ENCODE data around the gene AMY1C. TPM values are rescaled to one million over a fixed set of nuclear protein-coding genes. Genes with fewer than 3 reads are reported as not detected.
"Not testable (repeated sequence)": the region's sequence is repeated elsewhere in the genome, so short reads cannot be mapped to it uniquely, and the experiment has no call there.

AMY1C gene
- total RNA-seq (not detected), total RNA-seq (0 to 0.07 (median 0) reads per million in 29 experiments)
- not detected for total RNA-seq (2013)

GRCh38 chr1:103749598-103749997, at the start of gene AMY1C:
Gene AMY1C (plus strand): TSS chr1:103749898. CDS start chr1:103750470, 572 bp downstream.
- DNase-seq; ATAC-seq (replicated peaks in 1 of 4); H3K27ac Mint-ChIP-seq; H3K9me3 Mint-ChIP-seq; H3K4me1 ChIP-seq (ENCODE audit: control insufficient read depth in 1 of 2, extremely low read depth in 1 of 2, insufficient read depth in 2 of 2, low read length in 2 of 2); POLR2A ChIA-PET; H3K27ac ChIP-seq (ENCODE audit: low read length); H3K36me3 Mint-ChIP-seq; CTCF ChIA-PET; H3K9me3 ChIP-seq; H3K4me1 Mint-ChIP-seq; H3K27me3 Mint-ChIP-seq; H3K36me3 ChIP-seq (ENCODE audit: control insufficient read depth in 2 of 2, extremely low read depth in 1 of 2, insufficient read depth in 1 of 2, low read length in 1 of 2); H3K27me3 ChIP-seq (replicated peaks in 1 of 2; ENCODE audit: control insufficient read depth in 2 of 2, extremely low read depth in 1 of 2, insufficient read depth in 2 of 2, low read length in 1 of 2); H3K4me3 Mint-ChIP-seq; H3K4me3 ChIP-seq (ENCODE audit: control insufficient read depth in 1 of 2, extremely low read depth in 1 of 2, low read length in 1 of 2): not testable (repeated sequence)
- no CpG with 5 or more reads among the region's 5 CpGs for WGBS (ENCODE audit: insufficient coverage)

- ATAC-seq (replicated peaks in 1 of 4); H3K9me3 Mint-ChIP-seq; CTCF ChIA-PET; H3K36me3 Mint-ChIP-seq; POLR2A ChIA-PET; H3K27ac ChIP-seq (ENCODE audit: low read length); H3K36me3 ChIP-seq (ENCODE audit: control insufficient read depth in 2 of 2, extremely low read depth in 1 of 2, insufficient read depth in 1 of 2, low read length in 1 of 2); DNase-seq; H3K27me3 ChIP-seq (replicated peaks in 1 of 2; ENCODE audit: control insufficient read depth in 2 of 2, extremely low read depth in 1 of 2, insufficient read depth in 2 of 2, low read length in 1 of 2); H3K27ac Mint-ChIP-seq; H3K4me3 ChIP-seq (ENCODE audit: control insufficient read depth in 1 of 2, extremely low read depth in 1 of 2, low read length in 1 of 2); H3K4me1 ChIP-seq (ENCODE audit: control insufficient read depth in 1 of 2, extremely low read depth in 1 of 2, insufficient read depth in 2 of 2, low read length in 2 of 2); H3K4me3 Mint-ChIP-seq; H3K9me3 ChIP-seq; H3K4me1 Mint-ChIP-seq; H3K27me3 Mint-ChIP-seq: not testable (repeated sequence)
- WGBS (ENCODE audit: insufficient coverage), result no CpG with 5 or more reads among the region's 4 CpGs
These were observed 49.0 kb upstream of the AMY1C start for GRCh38 chr1:103700669-103701068.

- H3K4me1 ChIP-seq (ENCODE audit: control insufficient read depth in 1 of 2, extremely low read depth in 1 of 2, insufficient read depth in 2 of 2, low read length in 2 of 2); H3K9me3 ChIP-seq; DNase-seq; H3K9me3 Mint-ChIP-seq; POLR2A ChIA-PET; H3K4me1 Mint-ChIP-seq; H3K4me3 ChIP-seq (ENCODE audit: control insufficient read depth in 1 of 2, extremely low read depth in 1 of 2, low read length in 1 of 2); H3K27me3 Mint-ChIP-seq; H3K27me3 ChIP-seq (replicated peaks in 1 of 2; ENCODE audit: control insufficient read depth in 2 of 2, extremely low read depth in 1 of 2, insufficient read depth in 2 of 2, low read length in 1 of 2); H3K36me3 Mint-ChIP-seq; H3K27ac Mint-ChIP-seq; ATAC-seq (replicated peaks in 1 of 4); H3K4me3 Mint-ChIP-seq; CTCF ChIA-PET; H3K27ac ChIP-seq (ENCODE audit: low read length); H3K36me3 ChIP-seq (ENCODE audit: control insufficient read depth in 2 of 2, extremely low read depth in 1 of 2, insufficient read depth in 1 of 2, low read length in 1 of 2): not testable (repeated sequence)
- no CpG with 5 or more reads among the region's 4 CpGs for WGBS (ENCODE audit: insufficient coverage)
These were observed 48.4 kb upstream of the AMY1C start for GRCh38 chr1:103701256-103701655.

GRCh38 chr1:103707670-103708069, 42.0 kb upstream of the AMY1C start:
- H3K9me3 Mint-ChIP-seq; H3K27ac ChIP-seq (ENCODE audit: low read length); H3K9me3 ChIP-seq; DNase-seq; ATAC-seq (replicated peaks in 1 of 4); H3K4me3 ChIP-seq (ENCODE audit: control insufficient read depth in 1 of 2, extremely low read depth in 1 of 2, low read length in 1 of 2); H3K27ac Mint-ChIP-seq; H3K4me1 Mint-ChIP-seq; POLR2A ChIA-PET; H3K36me3 ChIP-seq (ENCODE audit: control insufficient read depth in 2 of 2, extremely low read depth in 1 of 2, insufficient read depth in 1 of 2, low read length in 1 of 2); H3K27me3 Mint-ChIP-seq; H3K4me1 ChIP-seq (ENCODE audit: control insufficient read depth in 1 of 2, extremely low read depth in 1 of 2, insufficient read depth in 2 of 2, low read length in 2 of 2); CTCF ChIA-PET; H3K27me3 ChIP-seq (replicated peaks in 1 of 2; ENCODE audit: control insufficient read depth in 2 of 2, extremely low read depth in 1 of 2, insufficient read depth in 2 of 2, low read length in 1 of 2); H3K4me3 Mint-ChIP-seq; H3K36me3 Mint-ChIP-seq: not testable (repeated sequence)
- no CpG with 5 or more reads among the region's 3 CpGs for WGBS (ENCODE audit: insufficient coverage)

GRCh38 chr1:103710381-103710780, 39.3 kb upstream of the AMY1C start:
- H3K4me1 ChIP-seq (ENCODE audit: control insufficient read depth in 1 of 2, extremely low read depth in 1 of 2, insufficient read depth in 2 of 2, low read length in 2 of 2); DNase-seq; CTCF ChIA-PET; H3K27me3 ChIP-seq (replicated peaks in 1 of 2; ENCODE audit: control insufficient read depth in 2 of 2, extremely low read depth in 1 of 2, insufficient read depth in 2 of 2, low read length in 1 of 2); H3K27ac Mint-ChIP-seq; ATAC-seq (replicated peaks in 1 of 4); H3K9me3 ChIP-seq; H3K4me1 Mint-ChIP-seq; H3K36me3 ChIP-seq (ENCODE audit: control insufficient read depth in 2 of 2, extremely low read depth in 1 of 2, insufficient read depth in 1 of 2, low read length in 1 of 2); H3K36me3 Mint-ChIP-seq; H3K4me3 Mint-ChIP-seq; H3K27me3 Mint-ChIP-seq; POLR2A ChIA-PET; H3K9me3 Mint-ChIP-seq; H3K4me3 ChIP-seq (ENCODE audit: control insufficient read depth in 1 of 2, extremely low read depth in 1 of 2, low read length in 1 of 2); H3K27ac ChIP-seq (ENCODE audit: low read length): not testable (repeated sequence)
- WGBS (ENCODE audit: insufficient coverage), result no CpG with 5 or more reads among the region's 3 CpGs

- not testable (repeated sequence) for H3K27ac Mint-ChIP-seq
These were observed 32.3 kb upstream of the AMY1C start for GRCh38 chr1:103717404-103717803.

GRCh38 chr1:103721473-103721872, 28.2 kb upstream of the AMY1C start:
- H3K27me3 Mint-ChIP-seq; DNase-seq; ATAC-seq (replicated peaks in 1 of 4); H3K27me3 ChIP-seq (replicated peaks in 1 of 2; ENCODE audit: control insufficient read depth in 2 of 2, extremely low read depth in 1 of 2, insufficient read depth in 2 of 2, low read length in 1 of 2); H3K36me3 ChIP-seq (ENCODE audit: control insufficient read depth in 2 of 2, extremely low read depth in 1 of 2, insufficient read depth in 1 of 2, low read length in 1 of 2); H3K27ac ChIP-seq (ENCODE audit: low read length); H3K27ac Mint-ChIP-seq; H3K4me1 Mint-ChIP-seq; H3K36me3 Mint-ChIP-seq; H3K4me1 ChIP-seq (ENCODE audit: control insufficient read depth in 1 of 2, extremely low read depth in 1 of 2, insufficient read depth in 2 of 2, low read length in 2 of 2); H3K9me3 ChIP-seq; H3K4me3 ChIP-seq (ENCODE audit: control insufficient read depth in 1 of 2, extremely low read depth in 1 of 2, low read length in 1 of 2); CTCF ChIA-PET; H3K4me3 Mint-ChIP-seq; POLR2A ChIA-PET; H3K9me3 Mint-ChIP-seq: not testable (repeated sequence)
- no CpG with 5 or more reads among the region's 2 CpGs for WGBS (ENCODE audit: insufficient coverage)

More at GRCh38 chr1:103717404-103717803, 32.3 kb upstream of the AMY1C start:
- DNase-seq; H3K4me1 ChIP-seq (ENCODE audit: control insufficient read depth in 1 of 2, extremely low read depth in 1 of 2, insufficient read depth in 2 of 2, low read length in 2 of 2); H3K27me3 ChIP-seq (replicated peaks in 1 of 2; ENCODE audit: control insufficient read depth in 2 of 2, extremely low read depth in 1 of 2, insufficient read depth in 2 of 2, low read length in 1 of 2); H3K36me3 Mint-ChIP-seq; H3K9me3 ChIP-seq; H3K27ac ChIP-seq (ENCODE audit: low read length); H3K9me3 Mint-ChIP-seq; POLR2A ChIA-PET; H3K36me3 ChIP-seq (ENCODE audit: control insufficient read depth in 2 of 2, extremely low read depth in 1 of 2, insufficient read depth in 1 of 2, low read length in 1 of 2); H3K4me3 Mint-ChIP-seq; H3K4me3 ChIP-seq (ENCODE audit: control insufficient read depth in 1 of 2, extremely low read depth in 1 of 2, low read length in 1 of 2); H3K27me3 Mint-ChIP-seq; ATAC-seq (replicated peaks in 1 of 4); H3K4me1 Mint-ChIP-seq; CTCF ChIA-PET: not testable (repeated sequence)
- WGBS (ENCODE audit: insufficient coverage), result 63% methylated on average over 4 of the region's 6 CpGs

Measured in T-cell (primary cell).